ENCODE data around the gene FAP.

Gene FAP

DNA sequence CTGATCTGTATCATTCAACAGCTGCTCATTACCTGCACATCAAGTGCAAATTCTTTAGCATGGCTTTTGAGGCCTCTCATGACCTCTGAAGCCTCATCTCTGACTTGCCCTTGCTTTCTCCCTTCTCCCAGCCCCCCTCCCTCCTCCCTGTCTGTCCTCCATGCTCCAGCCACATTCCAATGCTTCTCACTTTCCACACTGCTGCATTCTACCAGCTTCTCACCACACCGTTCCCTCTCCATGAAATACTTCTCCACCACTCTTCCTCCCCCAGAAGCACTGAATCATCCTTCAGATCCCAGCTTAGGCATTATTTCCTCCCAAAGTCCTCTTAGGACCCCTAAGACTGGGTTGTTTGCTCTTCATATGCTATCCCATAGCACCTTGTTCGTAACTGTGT is 118.1 kb downstream of the FAP start:
- H3K4me1 Mint-ChIP-seq = peaks cover 23% of the 10 kb centered on the region
- H3K4me3 Mint-ChIP-seq = no peak overlapping the region
- peak overlapping the region in 1 of 3 experiments; percentile 84 for H3K27ac Mint-ChIP-seq
- TF ChIP-seq, protein P1, sequence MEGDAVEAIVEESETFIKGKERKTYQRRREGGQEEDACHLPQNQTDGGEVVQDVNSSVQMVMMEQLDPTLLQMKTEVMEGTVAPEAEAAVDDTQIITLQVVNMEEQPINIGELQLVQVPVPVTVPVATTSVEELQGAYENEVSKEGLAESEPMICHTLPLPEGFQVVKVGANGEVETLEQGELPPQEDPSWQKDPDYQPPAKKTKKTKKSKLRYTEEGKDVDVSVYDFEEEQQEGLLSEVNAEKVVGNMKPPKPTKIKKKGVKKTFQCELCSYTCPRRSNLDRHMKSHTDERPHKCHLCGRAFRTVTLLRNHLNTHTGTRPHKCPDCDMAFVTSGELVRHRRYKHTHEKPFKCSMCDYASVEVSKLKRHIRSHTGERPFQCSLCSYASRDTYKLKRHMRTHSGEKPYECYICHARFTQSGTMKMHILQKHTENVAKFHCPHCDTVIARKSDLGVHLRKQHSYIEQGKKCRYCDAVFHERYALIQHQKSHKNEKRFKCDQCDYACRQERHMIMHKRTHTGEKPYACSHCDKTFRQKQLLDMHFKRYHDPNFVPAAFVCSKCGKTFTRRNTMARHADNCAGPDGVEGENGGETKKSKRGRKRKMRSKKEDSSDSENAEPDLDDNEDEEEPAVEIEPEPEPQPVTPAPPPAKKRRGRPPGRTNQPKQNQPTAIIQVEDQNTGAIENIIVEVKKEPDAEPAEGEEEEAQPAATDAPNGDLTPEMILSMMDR (IDR thresholded peaks at IDR 0.05; ENCODE audit: unreplicated experiment in 3 of 3) = no peak
- H3K36me3 Mint-ChIP-seq (ENCODE audit: low read depth) = no peaks in the 10 kb centered on the region
- H3K27me3 Mint-ChIP-seq (ENCODE audit: low read depth) = peaks cover 5% of the 10 kb centered on the region
- H3K9me3 Mint-ChIP-seq = no peaks in the 10 kb centered on the region

- Mint-ChIP-seq H3K4me1 (peaks cover 23% of the 10 kb centered on the region), H3K9me3 (no peaks in the 10 kb centered on the region), H3K27ac (no peak overlapping the region), H3K36me3 (ENCODE audit: low read depth) (no peaks in the 10 kb centered on the region), H3K4me3 (no peak overlapping the region), H3K27me3 (ENCODE audit: low read depth) (peaks cover 5% of the 10 kb centered on the region)
- TF ChIP-seq, protein P1 (IDR thresholded peaks at IDR 0.05; ENCODE audit: unreplicated experiment in 3 of 3) = peak; percentile 68 to 85 (median 83)
These were observed 119.2 kb downstream of the FAP start for GRCh38 chr2:162123806-162124758.

All from nephron (organoid).